Measurements from ENCODE around the gene SLC7A14.

GRCh38 chr3:170566413-170566812, 19.5 kb downstream of the SLC7A14 start:
- TF ChIP-seq CTCF (IDR thresholded peaks at IDR 0.05) (no peak), POLR2A (IDR thresholded peaks at IDR 0.05) (no peak)

All from tibial nerve (tissue), 3 donors.